H1 (cell line): ENCODE results near the gene SMAP1. TPM values are rescaled to one million over a fixed set of nuclear protein-coding genes. Genes with fewer than 3 reads are reported as not detected.

Experiments used
- EGR1 ChIP-seq: IDR thresholded peaks from 2 replicates; pipeline ENCODE4 v1.6.1; 2011; ENCODE audit warnings: low read depth, low read length, borderline replicate concordance
- EP300 ChIP-seq, 2 experiments: IDR thresholded peaks; 1 replicate in 1 of 2; 2 replicates in 1 of 2; pipeline ENCODE4 v1.6.1; 2011 to 2012; ENCODE audit warnings: low read depth in 2 of 2, low read length in 2 of 2, mild to moderate bottlenecking in 2 of 2, borderline replicate concordance in 1 of 2, inconsistent platforms in 1 of 2, moderate library complexity in 1 of 2
- JUND ChIP-seq: IDR thresholded peaks from 2 replicates; pipeline ENCODE4 v1.6.1; 2011; ENCODE audit warnings: mild to moderate bottlenecking, improper control_type of control experiment, low read length
- MAX ChIP-seq: IDR thresholded peaks from 2 replicates; pipeline ENCODE4 v1.6.1; 2012; ENCODE audit warnings: inconsistent platforms
- NANOG ChIP-seq: IDR thresholded peaks from 2 replicates; pipeline ENCODE4 v1.6.1; 2011; ENCODE audit warnings: low read length, low read depth, mild to moderate bottlenecking, inconsistent platforms; ENCODE audit not compliant: insufficient read depth, poor library complexity, severe bottlenecking
- POLR2AphosphoS5 ChIP-seq: IDR thresholded peaks from 2 replicates; pipeline ENCODE4 v1.6.1; 2011; ENCODE audit warnings: low read depth, low read length
- TAF7 ChIP-seq: optimal IDR thresholded peaks from 2 replicates; pipeline ENCODE3; 2011; ENCODE audit warnings: low read depth, mild to moderate bottlenecking, inconsistent platforms, low read length, moderate library complexity, borderline replicate concordance
- ZNF274 ChIP-seq: IDR thresholded peaks from 2 replicates; pipeline ENCODE4 v1.7.0; 2012; ENCODE audit warnings: low read length, borderline replicate concordance; ENCODE audit errors: extremely low read depth
- polyA plus RNA-seq, 7 experiments: library from polyadenylated mRNA; depleted of rRNA in 3 of 7; stranded (reverse) in 5 of 7; unstranded in 2 of 7; fragments of >200 nt in 5 of 7; fragments of 200-250 nt in 2 of 7; gene quantifications; 1 replicate in 5 of 7; 2 replicates in 1 of 7; 4 replicates in 1 of 7; pipeline versions ENCODE4 v1.2.1 to v1.2.3, GENCODE V29; 2011 to 2013; ENCODE audit warnings: missing spikeins in 2 of 7, mixed read lengths in 2 of 7
- total RNA-seq: library from RNA; stranded (reverse); fragmentation: NEBNext Ultra II Directional; extraction: Animal tissue kit (Norgen Biotek cat#: 25700); gene quantifications from 2 replicates; pipeline ENCODE4 v1.2.1, GENCODE V29; 2021
- TF ChIP-seq, protein P1 (sequence below): fragments of 300-600 bp; sonication (generic); IDR thresholded peaks from 2 replicates; pipeline ENCODE4 v1.7.1; 2012; ENCODE audit warnings: low read length, moderate library complexity, mild to moderate bottlenecking, inconsistent platforms; ENCODE audit not compliant: insufficient replicate concordance

The SMAP1 gene
- total and polyA plus RNA-seq, 2 of the 8 experiments (the other 6 are each of a cell fraction or from before 2014, with no cell fraction given) = 18.8 to 32.4 TPM

DNA sequence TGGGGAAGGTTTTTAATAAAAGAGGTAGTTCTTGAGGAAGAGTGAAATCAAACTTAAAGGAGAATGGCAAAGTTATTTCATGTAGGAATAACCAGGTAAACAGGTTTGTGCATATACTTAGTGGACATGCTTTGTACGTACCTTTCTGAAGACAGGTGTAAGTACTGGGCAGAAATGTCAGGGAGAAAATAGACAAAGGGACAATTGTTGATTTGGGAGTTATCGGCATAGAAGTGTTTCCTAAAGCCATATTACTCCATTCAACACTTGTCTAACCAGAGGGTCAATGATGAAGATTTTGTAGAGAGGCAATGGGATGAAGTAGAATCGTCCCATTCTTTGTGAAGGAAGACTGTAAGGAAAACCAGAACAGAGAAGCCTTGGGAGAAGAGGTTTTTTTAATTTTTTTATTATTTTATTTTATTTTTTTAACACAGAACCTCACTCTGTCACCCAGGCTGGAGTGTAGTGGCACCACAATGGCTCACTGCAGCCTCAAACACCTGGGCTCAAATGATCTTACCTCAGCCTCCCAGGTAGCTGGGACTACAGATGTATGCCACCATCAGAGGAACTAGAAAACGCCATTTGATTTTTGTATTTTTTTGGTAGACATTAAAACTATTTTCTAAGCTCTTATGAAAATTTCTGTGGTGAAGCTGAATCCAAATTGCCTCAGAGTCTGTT is 18.0 kb downstream of the SMAP1 start (continued):
- TF ChIP-seq, protein P1, sequence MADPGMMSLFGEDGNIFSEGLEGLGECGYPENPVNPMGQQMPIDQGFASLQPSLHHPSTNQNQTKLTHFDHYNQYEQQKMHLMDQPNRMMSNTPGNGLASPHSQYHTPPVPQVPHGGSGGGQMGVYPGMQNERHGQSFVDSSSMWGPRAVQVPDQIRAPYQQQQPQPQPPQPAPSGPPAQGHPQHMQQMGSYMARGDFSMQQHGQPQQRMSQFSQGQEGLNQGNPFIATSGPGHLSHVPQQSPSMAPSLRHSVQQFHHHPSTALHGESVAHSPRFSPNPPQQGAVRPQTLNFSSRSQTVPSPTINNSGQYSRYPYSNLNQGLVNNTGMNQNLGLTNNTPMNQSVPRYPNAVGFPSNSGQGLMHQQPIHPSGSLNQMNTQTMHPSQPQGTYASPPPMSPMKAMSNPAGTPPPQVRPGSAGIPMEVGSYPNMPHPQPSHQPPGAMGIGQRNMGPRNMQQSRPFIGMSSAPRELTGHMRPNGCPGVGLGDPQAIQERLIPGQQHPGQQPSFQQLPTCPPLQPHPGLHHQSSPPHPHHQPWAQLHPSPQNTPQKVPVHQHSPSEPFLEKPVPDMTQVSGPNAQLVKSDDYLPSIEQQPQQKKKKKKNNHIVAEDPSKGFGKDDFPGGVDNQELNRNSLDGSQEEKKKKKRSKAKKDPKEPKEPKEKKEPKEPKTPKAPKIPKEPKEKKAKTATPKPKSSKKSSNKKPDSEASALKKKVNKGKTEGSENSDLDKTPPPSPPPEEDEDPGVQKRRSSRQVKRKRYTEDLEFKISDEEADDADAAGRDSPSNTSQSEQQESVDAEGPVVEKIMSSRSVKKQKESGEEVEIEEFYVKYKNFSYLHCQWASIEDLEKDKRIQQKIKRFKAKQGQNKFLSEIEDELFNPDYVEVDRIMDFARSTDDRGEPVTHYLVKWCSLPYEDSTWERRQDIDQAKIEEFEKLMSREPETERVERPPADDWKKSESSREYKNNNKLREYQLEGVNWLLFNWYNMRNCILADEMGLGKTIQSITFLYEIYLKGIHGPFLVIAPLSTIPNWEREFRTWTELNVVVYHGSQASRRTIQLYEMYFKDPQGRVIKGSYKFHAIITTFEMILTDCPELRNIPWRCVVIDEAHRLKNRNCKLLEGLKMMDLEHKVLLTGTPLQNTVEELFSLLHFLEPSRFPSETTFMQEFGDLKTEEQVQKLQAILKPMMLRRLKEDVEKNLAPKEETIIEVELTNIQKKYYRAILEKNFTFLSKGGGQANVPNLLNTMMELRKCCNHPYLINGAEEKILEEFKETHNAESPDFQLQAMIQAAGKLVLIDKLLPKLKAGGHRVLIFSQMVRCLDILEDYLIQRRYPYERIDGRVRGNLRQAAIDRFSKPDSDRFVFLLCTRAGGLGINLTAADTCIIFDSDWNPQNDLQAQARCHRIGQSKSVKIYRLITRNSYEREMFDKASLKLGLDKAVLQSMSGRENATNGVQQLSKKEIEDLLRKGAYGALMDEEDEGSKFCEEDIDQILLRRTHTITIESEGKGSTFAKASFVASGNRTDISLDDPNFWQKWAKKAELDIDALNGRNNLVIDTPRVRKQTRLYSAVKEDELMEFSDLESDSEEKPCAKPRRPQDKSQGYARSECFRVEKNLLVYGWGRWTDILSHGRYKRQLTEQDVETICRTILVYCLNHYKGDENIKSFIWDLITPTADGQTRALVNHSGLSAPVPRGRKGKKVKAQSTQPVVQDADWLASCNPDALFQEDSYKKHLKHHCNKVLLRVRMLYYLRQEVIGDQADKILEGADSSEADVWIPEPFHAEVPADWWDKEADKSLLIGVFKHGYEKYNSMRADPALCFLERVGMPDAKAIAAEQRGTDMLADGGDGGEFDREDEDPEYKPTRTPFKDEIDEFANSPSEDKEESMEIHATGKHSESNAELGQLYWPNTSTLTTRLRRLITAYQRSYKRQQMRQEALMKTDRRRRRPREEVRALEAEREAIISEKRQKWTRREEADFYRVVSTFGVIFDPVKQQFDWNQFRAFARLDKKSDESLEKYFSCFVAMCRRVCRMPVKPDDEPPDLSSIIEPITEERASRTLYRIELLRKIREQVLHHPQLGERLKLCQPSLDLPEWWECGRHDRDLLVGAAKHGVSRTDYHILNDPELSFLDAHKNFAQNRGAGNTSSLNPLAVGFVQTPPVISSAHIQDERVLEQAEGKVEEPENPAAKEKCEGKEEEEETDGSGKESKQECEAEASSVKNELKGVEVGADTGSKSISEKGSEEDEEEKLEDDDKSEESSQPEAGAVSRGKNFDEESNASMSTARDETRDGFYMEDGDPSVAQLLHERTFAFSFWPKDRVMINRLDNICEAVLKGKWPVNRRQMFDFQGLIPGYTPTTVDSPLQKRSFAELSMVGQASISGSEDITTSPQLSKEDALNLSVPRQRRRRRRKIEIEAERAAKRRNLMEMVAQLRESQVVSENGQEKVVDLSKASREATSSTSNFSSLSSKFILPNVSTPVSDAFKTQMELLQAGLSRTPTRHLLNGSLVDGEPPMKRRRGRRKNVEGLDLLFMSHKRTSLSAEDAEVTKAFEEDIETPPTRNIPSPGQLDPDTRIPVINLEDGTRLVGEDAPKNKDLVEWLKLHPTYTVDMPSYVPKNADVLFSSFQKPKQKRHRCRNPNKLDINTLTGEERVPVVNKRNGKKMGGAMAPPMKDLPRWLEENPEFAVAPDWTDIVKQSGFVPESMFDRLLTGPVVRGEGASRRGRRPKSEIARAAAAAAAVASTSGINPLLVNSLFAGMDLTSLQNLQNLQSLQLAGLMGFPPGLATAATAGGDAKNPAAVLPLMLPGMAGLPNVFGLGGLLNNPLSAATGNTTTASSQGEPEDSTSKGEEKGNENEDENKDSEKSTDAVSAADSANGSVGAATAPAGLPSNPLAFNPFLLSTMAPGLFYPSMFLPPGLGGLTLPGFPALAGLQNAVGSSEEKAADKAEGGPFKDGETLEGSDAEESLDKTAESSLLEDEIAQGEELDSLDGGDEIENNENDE = no peak
- TF ChIP-seq MAX = no peak
- no peak for TF ChIP-seq NANOG
- TF ChIP-seq TAF7 = no peak
- TF ChIP-seq JUND = no peak
- TF ChIP-seq POLR2AphosphoS5 = no peak
- no peak for TF ChIP-seq EGR1
- TF ChIP-seq ZNF274 = no peak
- no peak for TF ChIP-seq EP300 (IDR thresholded peaks at IDR 0.05; ENCODE audit: borderline replicate concordance in 1 of 2, low read depth in 2 of 2, low read length in 2 of 2)
